ENCODE results near the gene LRRC31. TPM values are rescaled to one million over a fixed set of nuclear protein-coding genes. Genes with fewer than 3 reads are reported as not detected.

The LRRC31 gene
- total and polyA plus RNA-seq, 2 experiments from 2014 or later: not detected

GRCh38 chr3:169864270-169864669, 5.5 kb downstream of the LRRC31 start:
- no peak for TF ChIP-seq JUNB (IDR thresholded peaks at IDR 0.05; ENCODE audit: unreplicated experiment)
- TF ChIP-seq, protein P1, sequence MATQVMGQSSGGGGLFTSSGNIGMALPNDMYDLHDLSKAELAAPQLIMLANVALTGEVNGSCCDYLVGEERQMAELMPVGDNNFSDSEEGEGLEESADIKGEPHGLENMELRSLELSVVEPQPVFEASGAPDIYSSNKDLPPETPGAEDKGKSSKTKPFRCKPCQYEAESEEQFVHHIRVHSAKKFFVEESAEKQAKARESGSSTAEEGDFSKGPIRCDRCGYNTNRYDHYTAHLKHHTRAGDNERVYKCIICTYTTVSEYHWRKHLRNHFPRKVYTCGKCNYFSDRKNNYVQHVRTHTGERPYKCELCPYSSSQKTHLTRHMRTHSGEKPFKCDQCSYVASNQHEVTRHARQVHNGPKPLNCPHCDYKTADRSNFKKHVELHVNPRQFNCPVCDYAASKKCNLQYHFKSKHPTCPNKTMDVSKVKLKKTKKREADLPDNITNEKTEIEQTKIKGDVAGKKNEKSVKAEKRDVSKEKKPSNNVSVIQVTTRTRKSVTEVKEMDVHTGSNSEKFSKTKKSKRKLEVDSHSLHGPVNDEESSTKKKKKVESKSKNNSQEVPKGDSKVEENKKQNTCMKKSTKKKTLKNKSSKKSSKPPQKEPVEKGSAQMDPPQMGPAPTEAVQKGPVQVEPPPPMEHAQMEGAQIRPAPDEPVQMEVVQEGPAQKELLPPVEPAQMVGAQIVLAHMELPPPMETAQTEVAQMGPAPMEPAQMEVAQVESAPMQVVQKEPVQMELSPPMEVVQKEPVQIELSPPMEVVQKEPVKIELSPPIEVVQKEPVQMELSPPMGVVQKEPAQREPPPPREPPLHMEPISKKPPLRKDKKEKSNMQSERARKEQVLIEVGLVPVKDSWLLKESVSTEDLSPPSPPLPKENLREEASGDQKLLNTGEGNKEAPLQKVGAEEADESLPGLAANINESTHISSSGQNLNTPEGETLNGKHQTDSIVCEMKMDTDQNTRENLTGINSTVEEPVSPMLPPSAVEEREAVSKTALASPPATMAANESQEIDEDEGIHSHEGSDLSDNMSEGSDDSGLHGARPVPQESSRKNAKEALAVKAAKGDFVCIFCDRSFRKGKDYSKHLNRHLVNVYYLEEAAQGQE (IDR thresholded peaks at IDR 0.05; ENCODE audit: unreplicated experiment): no peak
- TF ChIP-seq ZNF114 (CRISPR knock-in tag; IDR thresholded peaks at IDR 0.05): no peak
- TF ChIP-seq ZNF331 (CRISPR knock-in tag; IDR thresholded peaks at IDR 0.05; ENCODE audit: low read depth): no peak
- TF ChIP-seq NANOG (IDR thresholded peaks at IDR 0.05; ENCODE audit: borderline replicate concordance): no peak
- TF ChIP-seq EZH2phosphoT487 (IDR thresholded peaks at IDR 0.05; ENCODE audit: unreplicated experiment): no peak
- TF ChIP-seq ZNF462 (CRISPR knock-in tag; IDR thresholded peaks at IDR 0.05): no peak
- no peak for TF ChIP-seq EZH2 (IDR thresholded peaks at IDR 0.05; ENCODE audit: low read depth, unreplicated experiment)
- no peak for TF ChIP-seq POLR2AphosphoS5 (IDR thresholded peaks at IDR 0.05; ENCODE audit: low read depth)
- Mint-ChIP-seq H3K36me3 (ENCODE audit: low read depth) (no peaks in the 10 kb centered on the region), H3K4me1 (peaks cover 13% of the 10 kb centered on the region), H3K27ac (no peak overlapping the region), H3K4me3 (no peak overlapping the region), H3K27me3 (ENCODE audit: insufficient read depth, low read depth, poor library complexity) (peaks cover 4% of the 10 kb centered on the region), H3K9me3 (no peaks in the 10 kb centered on the region)
- Histone ChIP-seq H3K27ac (ENCODE audit: low read depth) (no peak overlapping the region), H3K27me3 (ENCODE audit: insufficient read depth) (no peaks in the 10 kb centered on the region), H3K36me3 (ENCODE audit: insufficient read depth) (no peaks in the 10 kb centered on the region), H3K4me3 (no peak overlapping the region), H3K79me2 (replicated peaks; ENCODE audit: insufficient read depth) (no peaks in the 10 kb centered on the region), H3F3A (replicated peaks; ENCODE audit: low read depth) (no peaks in the 10 kb centered on the region), H3K4me1 (ENCODE audit: insufficient read depth) (peaks cover 9% of the 10 kb centered on the region; the same call in 1 of the 2 replicates), H4K20me1 (replicated peaks; ENCODE audit: insufficient read depth) (no peaks in the 10 kb centered on the region), H2AFZ (no peak overlapping the region), H3K4me2 (no peak overlapping the region), H3K9me2 (ENCODE audit: insufficient read depth) (no peaks in the 10 kb centered on the region)
- DNase-seq (ENCODE audit: low spot score) (no peak), ATAC-seq (no peak)
